Stimulated activated CD8-positive, alpha-beta memory T cell treated with anti-CD3 and anti-CD28 coated beads, Interleukin-12 subunit alpha, Interleukin-12 subunit beta, amount 100 ng/mL, for 4 hours (primary cell): ENCODE results near the gene ARSK.

Source experiments
- DNase-seq: peaks from one replicate; pipeline ENCODE4 v3.0.0-alpha.2; 2020; ENCODE audit warnings: low read depth

ARSK gene

DNA sequence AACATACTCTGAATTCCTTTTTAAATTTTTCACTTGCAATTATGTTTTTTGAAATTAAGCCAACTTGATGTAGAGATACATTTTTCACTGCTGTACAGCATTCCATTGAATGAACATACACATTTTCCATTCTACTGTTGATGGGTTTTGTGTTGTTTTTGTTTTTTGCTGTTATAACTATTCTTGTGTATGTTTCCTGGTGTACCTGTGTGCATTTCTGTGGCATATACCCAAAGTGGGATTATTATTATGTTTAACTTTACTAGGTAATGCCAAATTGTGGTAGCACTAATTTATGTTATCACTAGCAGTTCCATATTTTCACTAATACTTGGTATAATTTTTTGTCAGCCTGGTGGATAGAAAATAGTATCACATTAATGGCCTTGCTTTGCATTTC is 94.4 kb downstream of the ARSK start:
- no peak for DNase-seq

DNA sequence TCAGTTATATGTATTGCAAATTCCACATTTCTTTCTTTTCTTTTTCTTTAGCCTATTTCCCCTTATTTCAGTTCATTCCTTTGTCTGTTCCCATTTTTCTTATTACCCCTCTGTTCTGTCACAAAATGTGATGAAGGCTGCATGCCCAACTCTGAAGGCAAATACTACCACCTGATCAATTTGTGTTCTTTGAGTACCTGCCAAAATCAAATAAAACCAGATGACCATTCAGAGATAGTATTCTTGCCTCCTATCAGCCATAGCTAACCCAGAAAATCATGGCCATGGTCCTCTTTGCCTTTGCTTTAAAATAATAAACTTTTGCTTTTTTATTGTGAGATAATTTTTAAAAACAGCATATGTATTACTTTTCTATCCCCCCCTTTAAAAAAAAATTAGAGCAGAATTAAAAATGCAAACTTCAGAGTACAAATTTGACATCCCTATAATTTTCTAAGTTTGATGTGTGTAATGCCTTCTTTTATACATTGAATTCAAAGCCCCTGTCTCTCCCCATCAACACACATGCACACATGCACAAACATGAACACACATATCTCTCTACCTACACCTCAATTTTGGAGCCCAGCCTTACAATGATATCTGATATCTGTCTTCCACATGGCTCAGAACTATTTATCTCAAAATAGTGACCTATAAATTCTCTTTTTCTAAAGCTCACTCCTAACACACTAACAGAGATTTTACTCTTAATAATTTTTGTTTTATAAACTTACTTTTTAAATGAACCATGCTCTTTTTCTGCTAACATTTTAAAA is 95.1 kb downstream of the ARSK start:
- DNase-seq, result no peak

DNA sequence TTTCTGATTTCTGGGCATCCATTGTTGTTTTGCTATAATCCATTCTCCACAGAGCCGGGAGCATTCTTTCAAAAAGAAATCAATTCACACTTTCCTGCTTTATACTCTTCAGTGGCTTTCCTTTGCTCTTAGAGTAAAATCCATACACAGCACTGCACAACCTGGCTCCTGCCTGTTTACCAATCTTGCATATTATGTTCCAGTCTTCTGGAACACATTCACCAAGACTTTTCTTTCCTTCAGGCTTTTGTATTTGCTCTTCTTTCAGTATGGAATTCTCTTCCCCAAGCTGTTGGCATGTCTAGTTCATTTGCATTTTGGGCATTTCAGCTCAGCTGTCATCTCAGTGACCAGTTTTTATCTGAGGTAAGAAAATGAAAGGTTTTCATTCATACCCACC is 97.9 kb downstream of the ARSK start:
- no peak for DNase-seq

DNA sequence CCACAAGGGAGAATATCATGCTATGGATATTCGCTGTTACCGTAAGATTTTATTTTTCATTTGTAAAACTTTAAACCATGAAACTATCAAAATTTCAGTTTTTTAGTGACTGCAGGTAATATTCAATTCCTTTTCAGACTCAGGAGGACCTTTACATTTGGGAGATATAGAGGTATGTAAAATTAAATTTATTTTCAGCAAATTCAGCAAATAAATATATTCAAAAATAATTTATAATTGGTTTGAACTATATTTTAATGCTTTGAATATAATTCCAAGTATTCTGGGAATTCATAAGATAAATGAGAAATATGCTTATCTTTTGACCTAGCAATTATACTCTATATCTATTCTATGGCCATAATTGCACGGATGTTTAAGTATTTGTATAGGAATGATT is 99.3 kb downstream of the ARSK start:
- DNase-seq, result no peak
